ENCODE results near the gene FRMD4A. TPM values are rescaled to one million over a fixed set of nuclear protein-coding genes. Genes with fewer than 3 reads are reported as not detected.
A peak's percentile ranks its signal among the peaks of the same experiment; 100 is the strongest.

FRMD4A gene
- total RNA-seq, 2 donors from 2014 or later: 55.9 to 81.0 TPM

- H3K4me3 ChIP-seq: no peak overlapping the region
- H3K4me1 ChIP-seq (ENCODE audit: control insufficient read depth in 1 of 2, low read depth in 2 of 2): peaks cover 6 to 55% of the 10 kb centered on the region in 2 donors
- ATAC-seq (ENCODE audit: insufficient number of reproducible peaks, low FRiP score, low read depth) (no peak), DNase-seq (ENCODE audit: low spot score) (no peak)
- no peaks in the 10 kb centered on the region for H3K36me3 ChIP-seq
- no peaks in the 10 kb centered on the region for H3K9me3 ChIP-seq
- H3K27me3 ChIP-seq (replicated peaks; ENCODE audit: insufficient read depth): no peaks in the 10 kb centered on the region
- TF ChIP-seq CTCF (IDR thresholded peaks at IDR 0.05): no peak
- peak overlapping the region in 1 of 2 donors; percentile 24 for H3K27ac ChIP-seq
Observed at GRCh38 chr10:13712476-13712836, 618.3 kb downstream of the FRMD4A start.

DNA sequence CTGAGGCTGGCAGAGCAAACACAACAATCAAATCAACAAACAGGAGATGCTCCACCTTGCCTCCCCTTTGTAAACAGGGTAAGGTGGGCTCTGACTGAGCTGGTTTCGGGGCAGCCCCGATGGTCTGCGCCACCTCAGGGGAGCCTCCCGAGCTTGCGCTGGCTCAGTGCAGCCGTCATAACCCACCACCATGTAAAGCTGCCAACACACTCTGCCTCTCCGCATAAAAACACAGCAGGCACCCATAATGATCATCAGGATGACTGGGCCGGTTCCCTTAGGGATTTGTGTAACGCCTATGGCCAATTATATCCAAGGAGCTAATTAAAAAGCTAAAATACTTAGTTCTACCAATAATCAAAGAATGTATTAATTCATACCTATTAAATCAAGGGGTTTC lies 619.4 kb downstream of the FRMD4A start:
- Histone ChIP-seq H3K27ac (no peak overlapping the region), H3K4me1 (ENCODE audit: control insufficient read depth in 1 of 2, low read depth in 2 of 2) (peaks cover 6 to 53% of the 10 kb centered on the region in 2 donors), H3K27me3 (replicated peaks; ENCODE audit: insufficient read depth) (no peaks in the 10 kb centered on the region), H3K36me3 (no peaks in the 10 kb centered on the region), H3K4me3 (no peak overlapping the region), H3K9me3 (no peaks in the 10 kb centered on the region)
- no peak for TF ChIP-seq CTCF (IDR thresholded peaks at IDR 0.05)
- no peak for ATAC-seq (ENCODE audit: insufficient number of reproducible peaks, low FRiP score, low read depth)
- no peak for DNase-seq (ENCODE audit: low spot score)

DNA sequence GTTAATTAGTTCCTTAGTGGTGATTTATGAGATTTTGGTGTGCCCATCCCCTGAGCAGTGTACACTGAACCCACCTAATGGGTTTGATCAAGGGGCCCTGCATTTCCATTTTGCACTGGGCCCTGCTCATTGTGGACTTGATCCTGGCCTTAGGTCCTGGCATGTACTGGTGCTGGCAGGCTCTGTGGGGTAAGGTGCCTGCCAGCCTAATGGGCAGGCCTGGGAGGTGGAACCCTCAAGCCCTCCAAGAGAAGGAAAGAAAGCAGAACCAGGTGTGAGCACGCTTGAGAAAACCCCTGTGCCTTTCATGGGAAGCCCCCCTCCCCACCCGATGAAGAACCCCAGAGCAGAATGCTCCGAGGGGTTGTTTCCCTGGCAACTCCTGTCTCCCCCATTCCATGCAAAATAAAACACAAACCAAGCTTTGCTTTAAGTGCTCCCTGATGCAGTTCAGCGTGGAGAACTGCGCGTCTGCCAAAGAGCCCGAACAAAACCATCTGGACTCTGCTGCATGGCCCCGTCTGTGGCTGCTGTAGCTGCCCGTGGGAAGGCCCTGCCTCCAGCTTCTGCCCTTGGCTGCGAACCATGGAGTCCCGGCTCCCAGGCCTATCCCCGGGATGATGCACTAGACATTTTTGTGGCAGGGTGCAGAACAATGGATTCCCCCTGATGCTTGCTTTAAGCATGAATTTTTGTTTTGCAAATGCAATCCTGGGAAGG lies 620.6 kb downstream of the FRMD4A start:
- DNase-seq (ENCODE audit: low spot score): no peak
- Histone ChIP-seq H3K4me3 (no peak overlapping the region), H3K4me1 (ENCODE audit: control insufficient read depth in 1 of 2, low read depth in 2 of 2) (peaks cover 6 to 53% of the 10 kb centered on the region in 2 donors), H3K27me3 (replicated peaks; ENCODE audit: insufficient read depth) (no peaks in the 10 kb centered on the region), H3K27ac (no peak overlapping the region), H3K36me3 (no peaks in the 10 kb centered on the region), H3K9me3 (no peaks in the 10 kb centered on the region)
- TF ChIP-seq CTCF (IDR thresholded peaks at IDR 0.05): no peak
- ATAC-seq (ENCODE audit: insufficient number of reproducible peaks, low FRiP score, low read depth): no peak

GRCh38 chr10:13708256-13708990 lies 622.3 kb downstream of the FRMD4A start:
- no peak for TF ChIP-seq CTCF (IDR thresholded peaks at IDR 0.05)
- peaks cover 9 to 52% of the 10 kb centered on the region in 2 donors for H3K4me1 ChIP-seq (ENCODE audit: control insufficient read depth in 1 of 2, low read depth in 2 of 2)
- H3K4me3 ChIP-seq: peak overlapping the region; percentile 72
- ATAC-seq (ENCODE audit: insufficient number of reproducible peaks, low FRiP score, low read depth) (no peak), DNase-seq (ENCODE audit: low spot score) (no peak)
- H3K36me3 ChIP-seq: no peaks in the 10 kb centered on the region
- H3K27ac ChIP-seq: peak overlapping the region in 1 of 2 donors; percentile 12
- no peaks in the 10 kb centered on the region for H3K27me3 ChIP-seq (replicated peaks; ENCODE audit: insufficient read depth)
- H3K9me3 ChIP-seq: no peaks in the 10 kb centered on the region

- no peak for TF ChIP-seq CTCF (IDR thresholded peaks at IDR 0.05)
- Histone ChIP-seq H3K9me3 (no peaks in the 10 kb centered on the region), H3K27me3 (replicated peaks; ENCODE audit: insufficient read depth) (no peaks in the 10 kb centered on the region), H3K4me1 (ENCODE audit: control insufficient read depth in 1 of 2, low read depth in 2 of 2) (peaks cover 9 to 41% of the 10 kb centered on the region in 2 donors), H3K27ac (peak overlapping the region in 1 of 2 donors; percentile 30), H3K4me3 (peak overlapping the region; percentile 72), H3K36me3 (no peaks in the 10 kb centered on the region)
- ATAC-seq (ENCODE audit: insufficient number of reproducible peaks, low FRiP score, low read depth): peak; percentile 20
- DNase-seq (ENCODE audit: low spot score): peak; percentile 60
Observed at GRCh38 chr10:13707156-13707881, 623.4 kb downstream of the FRMD4A start.
